ENCODE measurements around the gene CSNK1G1. TPM values are rescaled to one million over a fixed set of nuclear protein-coding genes. Genes with fewer than 3 reads are reported as not detected.
A peak's percentile ranks its signal among the peaks of the same experiment; 100 is the strongest.
"Not testable (repeated sequence)": the region's sequence is repeated elsewhere in the genome, so short reads cannot be mapped to it uniquely, and the experiment has no call there.

Gene CSNK1G1
- total and polyA plus RNA-seq, 2 donors: 7.3 to 11.8 TPM

GRCh38 chr15:64383760-64384159 lies 27.8 kb upstream of the CSNK1G1 start:
- Histone ChIP-seq H3K4me3 (ENCODE audit: low read length in 2 of 2) (no peak overlapping the region), H3K36me3 (ENCODE audit: control insufficient read depth in 2 of 2, insufficient read depth in 2 of 2, low read length in 1 of 2) (no peaks in the 10 kb centered on the region), H3K27me3 (ENCODE audit: control insufficient read depth in 2 of 2, insufficient read depth in 1 of 2, low read length in 1 of 2) (no peaks in the 10 kb centered on the region), H3K27ac (ENCODE audit: low read depth in 1 of 2, low read length in 1 of 2) (no peak overlapping the region), H3K4me1 (ENCODE audit: control insufficient read depth in 2 of 2, insufficient read depth in 2 of 2, low read length in 2 of 2) (peaks cover 9 to 25% of the 10 kb centered on the region in 2 donors), H3K9me3 (ENCODE audit: control insufficient read depth in 2 of 2, insufficient read depth in 1 of 2, low read length in 1 of 2) (peaks cover 0 to 3% of the 10 kb centered on the region in 2 donors)
- no peak for DNase-seq (ENCODE audit: low read depth in 6 of 9, low spot score in 9 of 9)
- 98% methylated on average over 2 of the region's 2 CpGs for WGBS

- peaks cover 3% of the 10 kb centered on the region in 2 donors for H3K36me3 ChIP-seq (ENCODE audit: control insufficient read depth in 2 of 2, insufficient read depth in 2 of 2, low read length in 1 of 2)
- peaks cover 0 to 3% of the 10 kb centered on the region in 2 donors for H3K9me3 ChIP-seq (ENCODE audit: control insufficient read depth in 2 of 2, insufficient read depth in 1 of 2, low read length in 1 of 2)
- H3K27ac ChIP-seq (ENCODE audit: low read depth in 1 of 2, low read length in 1 of 2): peak within 1 kb of the TSS in 1 of 2 donors; percentile 55
- H3K27me3 ChIP-seq (ENCODE audit: control insufficient read depth in 2 of 2, insufficient read depth in 1 of 2, low read length in 1 of 2): no peaks in the 10 kb centered on the region
- H3K4me1 ChIP-seq (ENCODE audit: control insufficient read depth in 2 of 2, insufficient read depth in 2 of 2, low read length in 2 of 2): peaks cover 4 to 17% of the 10 kb centered on the region in 2 donors
- DNase-seq (ENCODE audit: low read depth in 6 of 9, low spot score in 9 of 9): peak; percentile 82 to 97 (median 92)
- WGBS: under 1% methylated on average over 38 of the region's 38 CpGs
- peak within 1 kb of the TSS; percentile 66 to 69 for H3K4me3 ChIP-seq (ENCODE audit: low read length in 2 of 2)
Measured at GRCh38 chr15:64381000-64381751, 25.2 kb upstream of the CSNK1G1 start, which contains the start of gene PCLAF. Gene PCLAF, minus strand, starts transcription at chr15:64381441. Its CDS starts 70 bp downstream, at chr15:64381371.

- WGBS: 64% methylated on average over 11 of the region's 11 CpGs
- H3K4me3 ChIP-seq (ENCODE audit: low read length in 2 of 2): peak overlapping the region; percentile 66 to 69
- H3K4me1 ChIP-seq (ENCODE audit: control insufficient read depth in 2 of 2, insufficient read depth in 2 of 2, low read length in 2 of 2): peaks cover 4 to 17% of the 10 kb centered on the region in 2 donors
- H3K27ac ChIP-seq (ENCODE audit: low read depth in 1 of 2, low read length in 1 of 2); H3K9me3 ChIP-seq (ENCODE audit: control insufficient read depth in 2 of 2, insufficient read depth in 1 of 2, low read length in 1 of 2); H3K36me3 ChIP-seq (ENCODE audit: control insufficient read depth in 2 of 2, insufficient read depth in 2 of 2, low read length in 1 of 2); H3K27me3 ChIP-seq (ENCODE audit: control insufficient read depth in 2 of 2, insufficient read depth in 1 of 2, low read length in 1 of 2); DNase-seq (ENCODE audit: low read depth in 6 of 9, low spot score in 9 of 9): not testable (repeated sequence)
Measured at GRCh38 chr15:64380130-64380870, 24.3 kb upstream of the CSNK1G1 start.

GRCh38 chr15:64379216-64379960 lies 23.4 kb upstream of the CSNK1G1 start:
- Histone ChIP-seq H3K36me3 (ENCODE audit: control insufficient read depth in 2 of 2, insufficient read depth in 2 of 2, low read length in 1 of 2) (peaks cover 8 to 14% of the 10 kb centered on the region in 2 donors), H3K9me3 (ENCODE audit: control insufficient read depth in 2 of 2, insufficient read depth in 1 of 2, low read length in 1 of 2) (peaks cover 0 to 3% of the 10 kb centered on the region in 2 donors), H3K27me3 (ENCODE audit: control insufficient read depth in 2 of 2, insufficient read depth in 1 of 2, low read length in 1 of 2) (no peaks in the 10 kb centered on the region), H3K4me1 (ENCODE audit: control insufficient read depth in 2 of 2, insufficient read depth in 2 of 2, low read length in 2 of 2) (peaks cover 4 to 17% of the 10 kb centered on the region in 2 donors), H3K4me3 (ENCODE audit: low read length in 2 of 2) (peak overlapping the region in 1 of 2 donors; percentile 69), H3K27ac (ENCODE audit: low read depth in 1 of 2, low read length in 1 of 2) (no peak overlapping the region)
- WGBS: 85% methylated on average over 9 of the region's 9 CpGs
- no peak for DNase-seq (ENCODE audit: low read depth in 6 of 9, low spot score in 9 of 9)

- WGBS: 83% methylated on average over 8 of the region's 8 CpGs
- peaks cover 0 to 1% of the 10 kb centered on the region in 2 donors for H3K4me1 ChIP-seq (ENCODE audit: control insufficient read depth in 2 of 2, insufficient read depth in 2 of 2, low read length in 2 of 2)
- peaks cover 8 to 27% of the 10 kb centered on the region in 2 donors for H3K36me3 ChIP-seq (ENCODE audit: control insufficient read depth in 2 of 2, insufficient read depth in 2 of 2, low read length in 1 of 2)
- no peaks in the 10 kb centered on the region for H3K27me3 ChIP-seq (ENCODE audit: control insufficient read depth in 2 of 2, insufficient read depth in 1 of 2, low read length in 1 of 2)
- DNase-seq (ENCODE audit: low read depth in 6 of 9, low spot score in 9 of 9): peak in 1 of 9 donors; percentile 18
- H3K9me3 ChIP-seq (ENCODE audit: control insufficient read depth in 2 of 2, insufficient read depth in 1 of 2, low read length in 1 of 2): no peaks in the 10 kb centered on the region
- H3K4me3 ChIP-seq (ENCODE audit: low read length in 2 of 2): peak overlapping the region in 1 of 2 donors; percentile 16
- H3K27ac ChIP-seq (ENCODE audit: low read depth in 1 of 2, low read length in 1 of 2): peak overlapping the region; percentile 11 to 33
Measured at GRCh38 chr15:64373360-64373759, 17.4 kb upstream of the CSNK1G1 start.

- not testable (repeated sequence) for DNase-seq (ENCODE audit: low read depth in 6 of 9, low spot score in 9 of 9)
- 98% methylated on average over 8 of the region's 8 CpGs for WGBS
Measured at GRCh38 chr15:64371383-64371782, 15.4 kb upstream of the CSNK1G1 start.

GRCh38 chr15:64369078-64369607 lies 13.2 kb upstream of the CSNK1G1 start:
- H3K27me3 ChIP-seq (ENCODE audit: control insufficient read depth in 2 of 2, insufficient read depth in 1 of 2, low read length in 1 of 2): no peaks in the 10 kb centered on the region
- H3K27ac ChIP-seq (ENCODE audit: low read depth in 1 of 2, low read length in 1 of 2): no peak overlapping the region
- no peaks in the 10 kb centered on the region for H3K4me1 ChIP-seq (ENCODE audit: control insufficient read depth in 2 of 2, insufficient read depth in 2 of 2, low read length in 2 of 2)
- over 99% methylated on average over 2 of the region's 2 CpGs for WGBS
- H3K9me3 ChIP-seq (ENCODE audit: control insufficient read depth in 2 of 2, insufficient read depth in 1 of 2, low read length in 1 of 2): no peaks in the 10 kb centered on the region
- peaks cover 0 to 22% of the 10 kb centered on the region in 2 donors for H3K36me3 ChIP-seq (ENCODE audit: control insufficient read depth in 2 of 2, insufficient read depth in 2 of 2, low read length in 1 of 2)
- H3K4me3 ChIP-seq (ENCODE audit: low read length in 2 of 2): no peak overlapping the region
- no peak for DNase-seq (ENCODE audit: low read depth in 6 of 9, low spot score in 9 of 9)

More at GRCh38 chr15:64371383-64371782, 15.4 kb upstream of the CSNK1G1 start:
- H3K4me1 ChIP-seq (ENCODE audit: control insufficient read depth in 2 of 2, insufficient read depth in 2 of 2, low read length in 2 of 2); H3K4me3 ChIP-seq (ENCODE audit: low read length in 2 of 2); H3K27ac ChIP-seq (ENCODE audit: low read depth in 1 of 2, low read length in 1 of 2); H3K9me3 ChIP-seq (ENCODE audit: control insufficient read depth in 2 of 2, insufficient read depth in 1 of 2, low read length in 1 of 2); H3K27me3 ChIP-seq (ENCODE audit: control insufficient read depth in 2 of 2, insufficient read depth in 1 of 2, low read length in 1 of 2): not testable (repeated sequence)
- peaks cover 8 to 31% of the 10 kb centered on the region in 2 donors for H3K36me3 ChIP-seq (ENCODE audit: control insufficient read depth in 2 of 2, insufficient read depth in 2 of 2, low read length in 1 of 2)

GRCh38 chr15:64361259-64361658 lies 5.3 kb upstream of the CSNK1G1 start:
- H3K4me1 ChIP-seq (ENCODE audit: control insufficient read depth in 2 of 2, insufficient read depth in 2 of 2, low read length in 2 of 2): peaks cover 5 to 7% of the 10 kb centered on the region in 2 donors

More at GRCh38 chr15:64361259-64361658, 5.3 kb upstream of the CSNK1G1 start:
- no peak for DNase-seq (ENCODE audit: low read depth in 6 of 9, low spot score in 9 of 9)
- H3K27me3 ChIP-seq (ENCODE audit: control insufficient read depth in 2 of 2, insufficient read depth in 1 of 2, low read length in 1 of 2): no peaks in the 10 kb centered on the region
- peaks cover 3 to 12% of the 10 kb centered on the region in 2 donors for H3K36me3 ChIP-seq (ENCODE audit: control insufficient read depth in 2 of 2, insufficient read depth in 2 of 2, low read length in 1 of 2)
- WGBS: over 99% methylated on average over 4 of the region's 4 CpGs
- no peak overlapping the region for H3K4me3 ChIP-seq (ENCODE audit: low read length in 2 of 2)
- H3K27ac ChIP-seq (ENCODE audit: low read depth in 1 of 2, low read length in 1 of 2): no peak overlapping the region
- H3K9me3 ChIP-seq (ENCODE audit: control insufficient read depth in 2 of 2, insufficient read depth in 1 of 2, low read length in 1 of 2): no peaks in the 10 kb centered on the region
